Vagina (tissue), 2 donors: Measurements from ENCODE around the gene CDH9. TPM values are rescaled to one million over a fixed set of nuclear protein-coding genes. Genes with fewer than 3 reads are reported as not detected.

Experiments used
- DNase-seq, 2 donors: peaks; one replicate each; pipeline ENCODE4 v3.0.0-alpha.2; 2017; ENCODE audit errors: extremely low spot score in 2 of 2
- H3K27ac ChIP-seq: fragments of 200-600 bp; sonication (generic); one replicate; pipeline ENCODE4 v1.5.1; 2019
- H3K27me3 ChIP-seq: fragments of 200-600 bp; sonication (generic); one replicate; pipeline ENCODE4 v1.5.1; 2019
- H3K36me3 ChIP-seq, 2 donors: fragments of 200-600 bp; sonication (generic); one replicate each; pipeline ENCODE4 v1.5.1; 2017 to 2019
- H3K4me1 ChIP-seq: fragments of 200-600 bp; sonication (generic); one replicate; pipeline ENCODE4 v1.5.1; 2019
- H3K4me3 ChIP-seq, 2 donors: fragments of 200-600 bp; sonication (generic); 1 replicate in 1 of 2; 2 replicates in 1 of 2; pipeline ENCODE4 v1.5.1; 2016 to 2019
- H3K9me3 ChIP-seq: fragments of 200-600 bp; sonication (generic); one replicate; pipeline ENCODE4 v1.5.1; 2019
- POLR2A ChIP-seq, 2 donors: fragments of 450-650 bp; IDR thresholded peaks; one replicate each; pipeline ENCODE4 v1.6.1; 2017; ENCODE audit warnings: antibody characterized with exemption in 2 of 2, mild to moderate bottlenecking in 2 of 2, moderate library complexity in 2 of 2
- POLR2AphosphoS5 ChIP-seq, 2 donors: sonication (generic); formaldehyde crosslinking; IDR thresholded peaks; one replicate each; pipeline ENCODE4 v1.9.0; 2017; ENCODE audit warnings: antibody characterized with exemption in 2 of 2, mild to moderate bottlenecking in 2 of 2, low read depth in 1 of 2; ENCODE audit not compliant: insufficient read depth in 1 of 2
- intact Hi-C: fragments of 100-400 bp; cut with DNase I; formaldehyde crosslinking; loops from one replicate; pipeline ENCODE4 v1.15.1; 2023
- total RNA-seq: library from RNA; depleted of rRNA; stranded (reverse); fragments of >200 nt; gene quantifications from one replicate; pipeline ENCODE4 v1.2.3, GENCODE V29; 2016
- TF ChIP-seq, protein P1 (sequence below), 3 experiments: fragments of 450-650 bp in 2 of 3; fragments of 200-600 bp in 1 of 3; sonication (generic) in 1 of 3; IDR thresholded peaks; one replicate each; pipeline ENCODE4 v1.5.1; 2017 to 2019; ENCODE audit warnings: antibody characterized with exemption in 3 of 3, mild to moderate bottlenecking in 2 of 3, moderate library complexity in 2 of 3

CDH9 gene
- total RNA-seq, 1 donor from 2014 or later = not detected

GRCh38 chr5:27009540-27009915 lies 28.9 kb downstream of the CDH9 start:
- DNase-seq = no peak
- H3K9me3 ChIP-seq = no peaks in the 10 kb centered on the region
- H3K4me1 ChIP-seq = no peaks in the 10 kb centered on the region
- no peaks in the 10 kb centered on the region for H3K36me3 ChIP-seq
- no peak overlapping the region for H3K27ac ChIP-seq
- no peak overlapping the region for H3K4me3 ChIP-seq
- H3K27me3 ChIP-seq = no peaks in the 10 kb centered on the region
- TF ChIP-seq, protein P1, sequence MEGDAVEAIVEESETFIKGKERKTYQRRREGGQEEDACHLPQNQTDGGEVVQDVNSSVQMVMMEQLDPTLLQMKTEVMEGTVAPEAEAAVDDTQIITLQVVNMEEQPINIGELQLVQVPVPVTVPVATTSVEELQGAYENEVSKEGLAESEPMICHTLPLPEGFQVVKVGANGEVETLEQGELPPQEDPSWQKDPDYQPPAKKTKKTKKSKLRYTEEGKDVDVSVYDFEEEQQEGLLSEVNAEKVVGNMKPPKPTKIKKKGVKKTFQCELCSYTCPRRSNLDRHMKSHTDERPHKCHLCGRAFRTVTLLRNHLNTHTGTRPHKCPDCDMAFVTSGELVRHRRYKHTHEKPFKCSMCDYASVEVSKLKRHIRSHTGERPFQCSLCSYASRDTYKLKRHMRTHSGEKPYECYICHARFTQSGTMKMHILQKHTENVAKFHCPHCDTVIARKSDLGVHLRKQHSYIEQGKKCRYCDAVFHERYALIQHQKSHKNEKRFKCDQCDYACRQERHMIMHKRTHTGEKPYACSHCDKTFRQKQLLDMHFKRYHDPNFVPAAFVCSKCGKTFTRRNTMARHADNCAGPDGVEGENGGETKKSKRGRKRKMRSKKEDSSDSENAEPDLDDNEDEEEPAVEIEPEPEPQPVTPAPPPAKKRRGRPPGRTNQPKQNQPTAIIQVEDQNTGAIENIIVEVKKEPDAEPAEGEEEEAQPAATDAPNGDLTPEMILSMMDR (IDR thresholded peaks at IDR 0.05) = no peak
- no peak for TF ChIP-seq POLR2A (IDR thresholded peaks at IDR 0.05)
- TF ChIP-seq POLR2AphosphoS5 (IDR thresholded peaks at IDR 0.05; ENCODE audit: insufficient read depth in 1 of 2, low read depth in 1 of 2) = no peak
- intact Hi-C loops = no loop called here

- H3K9me3 ChIP-seq = no peaks in the 10 kb centered on the region
- TF ChIP-seq, protein P1 (IDR thresholded peaks at IDR 0.05) = no peak
- TF ChIP-seq POLR2AphosphoS5 (IDR thresholded peaks at IDR 0.05; ENCODE audit: insufficient read depth in 1 of 2, low read depth in 1 of 2) (no peak), POLR2A (IDR thresholded peaks at IDR 0.05) (no peak)
- no peak for DNase-seq
- H3K27me3 ChIP-seq = no peaks in the 10 kb centered on the region
- H3K4me3 ChIP-seq = no peak overlapping the region
- intact Hi-C loops = no loop called here
- H3K4me1 ChIP-seq = no peaks in the 10 kb centered on the region
- no peak overlapping the region for H3K27ac ChIP-seq
- no peaks in the 10 kb centered on the region for H3K36me3 ChIP-seq
These were observed 29.5 kb downstream of the CDH9 start for GRCh38 chr5:27008604-27009539.

- intact Hi-C loops = no loop called here
- TF ChIP-seq POLR2A (IDR thresholded peaks at IDR 0.05) (no peak), POLR2AphosphoS5 (IDR thresholded peaks at IDR 0.05; ENCODE audit: insufficient read depth in 1 of 2, low read depth in 1 of 2) (no peak)
- TF ChIP-seq, protein P1 (IDR thresholded peaks at IDR 0.05) = no peak
- no peak for DNase-seq
- H3K4me3 ChIP-seq = no peak overlapping the region
- no peaks in the 10 kb centered on the region for H3K27me3 ChIP-seq
- no peaks in the 10 kb centered on the region for H3K4me1 ChIP-seq
- H3K27ac ChIP-seq = no peak overlapping the region
- H3K9me3 ChIP-seq = no peaks in the 10 kb centered on the region
- no peaks in the 10 kb centered on the region for H3K36me3 ChIP-seq
These were observed 31.3 kb downstream of the CDH9 start for GRCh38 chr5:27007121-27007520.

DNA sequence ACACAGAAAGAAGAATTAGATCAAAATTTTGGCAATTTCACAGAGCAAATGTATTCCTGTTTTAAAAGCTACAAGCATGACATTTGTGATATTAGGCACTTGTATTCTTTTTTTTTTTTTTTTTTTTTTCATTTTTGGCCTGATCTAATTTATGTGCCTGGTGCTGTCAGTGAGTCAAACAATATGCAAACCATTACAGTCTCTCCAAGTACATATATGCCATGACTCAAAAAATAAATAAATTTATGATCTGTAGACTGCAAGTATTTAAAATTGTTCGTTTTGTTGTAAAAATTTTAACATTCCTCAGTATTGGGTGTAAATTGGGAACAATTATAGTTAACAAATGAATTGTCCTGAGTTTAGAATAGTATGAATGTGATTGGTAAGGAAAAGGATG lies 51.4 kb downstream of the CDH9 start:
- TF ChIP-seq, protein P1 (IDR thresholded peaks at IDR 0.05) = no peak
- no peak for TF ChIP-seq POLR2AphosphoS5 (IDR thresholded peaks at IDR 0.05; ENCODE audit: insufficient read depth in 1 of 2, low read depth in 1 of 2)
- H3K4me1 ChIP-seq = no peaks in the 10 kb centered on the region
- H3K36me3 ChIP-seq = no peaks in the 10 kb centered on the region
- H3K4me3 ChIP-seq = no peak overlapping the region
- no peak for DNase-seq
- no peaks in the 10 kb centered on the region for H3K27me3 ChIP-seq
- intact Hi-C loops = no loop called here
- H3K27ac ChIP-seq = no peak overlapping the region
- no peaks in the 10 kb centered on the region for H3K9me3 ChIP-seq

DNA sequence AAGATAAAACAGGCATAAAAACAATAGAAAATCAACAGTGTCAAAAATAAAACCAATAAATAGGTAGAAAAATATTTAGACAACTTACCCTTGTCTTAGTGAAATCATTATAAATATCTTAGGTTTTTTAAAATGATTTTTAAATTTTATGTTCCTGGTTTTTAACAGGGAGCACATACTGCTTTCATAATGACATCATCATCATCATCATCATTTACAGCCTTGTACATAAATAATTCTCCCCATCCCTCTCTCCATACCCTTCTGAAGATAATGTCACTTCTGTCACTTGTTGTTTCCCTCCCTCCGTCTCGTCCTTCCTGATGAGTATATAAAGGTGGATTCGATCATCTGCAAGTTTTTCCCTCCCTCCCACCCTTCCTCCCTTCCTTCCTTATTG lies 56.6 kb downstream of the CDH9 start:
- Histone ChIP-seq H3K9me3 (no peaks in the 10 kb centered on the region), H3K27me3 (no peaks in the 10 kb centered on the region), H3K4me3 (no peak overlapping the region), H3K4me1 (no peaks in the 10 kb centered on the region), H3K36me3 (no peaks in the 10 kb centered on the region), H3K27ac (no peak overlapping the region)
- TF ChIP-seq, protein P1 (IDR thresholded peaks at IDR 0.05) = no peak
- TF ChIP-seq POLR2AphosphoS5 (IDR thresholded peaks at IDR 0.05; ENCODE audit: insufficient read depth in 1 of 2, low read depth in 1 of 2) (no peak), POLR2A (IDR thresholded peaks at IDR 0.05) (no peak)
- intact Hi-C loops = no loop called here
- no peak for DNase-seq
